Suppressor macrophage treated with lipopolysaccharide for 4 hours (primary cell): ENCODE results near the gene RAD51B.
A peak's percentile ranks its signal among the peaks of the same experiment; 100 is the strongest.

ENCODE experiments used
- DNase-seq: peaks from one replicate; pipeline ENCODE4 v3.0.0-alpha.2; 2020

The RAD51B gene

GRCh38 chr14:68154275-68154674, 334.7 kb downstream of the RAD51B start:
- DNase-seq = no peak

GRCh38 chr14:68157971-68158371, 338.4 kb downstream of the RAD51B start:
- DNase-seq = no peak

- DNase-seq = no peak
These were observed 339.1 kb downstream of the RAD51B start for GRCh38 chr14:68158640-68159039.

- no peak for DNase-seq
These were observed 340.4 kb downstream of the RAD51B start for GRCh38 chr14:68159701-68160633.

GRCh38 chr14:68160779-68161546, 341.4 kb downstream of the RAD51B start:
- DNase-seq = no peak

GRCh38 chr14:68162887-68163286, 343.3 kb downstream of the RAD51B start:
- DNase-seq = no peak

GRCh38 chr14:68164711-68165113, 345.1 kb downstream of the RAD51B start:
- DNase-seq = no peak

GRCh38 chr14:68165274-68165843, 345.8 kb downstream of the RAD51B start:
- DNase-seq = no peak

GRCh38 chr14:68166731-68167382, 347.3 kb downstream of the RAD51B start:
- no peak for DNase-seq

- no peak for DNase-seq
These were observed 348.0 kb downstream of the RAD51B start for GRCh38 chr14:68167383-68168087.

GRCh38 chr14:68168460-68169109, 349.0 kb downstream of the RAD51B start:
- no peak for DNase-seq

- DNase-seq = no peak
These were observed 352.6 kb downstream of the RAD51B start for GRCh38 chr14:68172216-68172615.

- DNase-seq = no peak
These were observed 353.0 kb downstream of the RAD51B start for GRCh38 chr14:68172627-68173026.

- DNase-seq = no peak
These were observed 353.8 kb downstream of the RAD51B start for GRCh38 chr14:68173227-68173972.

- DNase-seq = no peak
These were observed 354.9 kb downstream of the RAD51B start for GRCh38 chr14:68174446-68174845.

- no peak for DNase-seq
These were observed 357.1 kb downstream of the RAD51B start for GRCh38 chr14:68176687-68177086.

- no peak for DNase-seq
These were observed 358.1 kb downstream of the RAD51B start for GRCh38 chr14:68177728-68178127.

GRCh38 chr14:68178282-68178681, 358.7 kb downstream of the RAD51B start:
- DNase-seq = no peak

GRCh38 chr14:68181519-68182326, 362.1 kb downstream of the RAD51B start:
- peak; percentile 14 for DNase-seq

- DNase-seq = no peak
These were observed 362.9 kb downstream of the RAD51B start for GRCh38 chr14:68182492-68182891.
